ENCODE measurements around the gene SUCLA2.

DNA sequence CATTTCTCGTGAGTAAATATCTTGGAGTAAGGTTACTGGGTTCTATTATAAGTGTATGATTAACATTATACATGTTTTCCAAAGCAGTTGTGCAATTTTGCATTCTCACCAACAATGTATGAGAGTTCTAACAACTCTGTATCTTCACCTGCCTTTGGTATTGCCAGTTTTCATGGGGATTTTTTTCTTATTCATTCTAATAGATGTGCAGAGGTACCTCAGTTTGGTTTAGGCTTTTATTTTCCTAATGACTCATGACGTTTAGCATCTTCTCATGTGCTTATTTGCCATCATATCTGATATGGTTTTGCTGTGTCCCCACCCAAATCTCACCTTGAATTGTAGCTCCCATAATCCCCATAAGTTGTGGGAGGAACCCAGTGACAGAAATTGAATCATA is 28.8 kb upstream of the SUCLA2 start:
- TF ChIP-seq EZH2 (IDR thresholded peaks at IDR 0.05; ENCODE audit: borderline replicate concordance, low read length), result no peak
- TF ChIP-seq, protein P1, sequence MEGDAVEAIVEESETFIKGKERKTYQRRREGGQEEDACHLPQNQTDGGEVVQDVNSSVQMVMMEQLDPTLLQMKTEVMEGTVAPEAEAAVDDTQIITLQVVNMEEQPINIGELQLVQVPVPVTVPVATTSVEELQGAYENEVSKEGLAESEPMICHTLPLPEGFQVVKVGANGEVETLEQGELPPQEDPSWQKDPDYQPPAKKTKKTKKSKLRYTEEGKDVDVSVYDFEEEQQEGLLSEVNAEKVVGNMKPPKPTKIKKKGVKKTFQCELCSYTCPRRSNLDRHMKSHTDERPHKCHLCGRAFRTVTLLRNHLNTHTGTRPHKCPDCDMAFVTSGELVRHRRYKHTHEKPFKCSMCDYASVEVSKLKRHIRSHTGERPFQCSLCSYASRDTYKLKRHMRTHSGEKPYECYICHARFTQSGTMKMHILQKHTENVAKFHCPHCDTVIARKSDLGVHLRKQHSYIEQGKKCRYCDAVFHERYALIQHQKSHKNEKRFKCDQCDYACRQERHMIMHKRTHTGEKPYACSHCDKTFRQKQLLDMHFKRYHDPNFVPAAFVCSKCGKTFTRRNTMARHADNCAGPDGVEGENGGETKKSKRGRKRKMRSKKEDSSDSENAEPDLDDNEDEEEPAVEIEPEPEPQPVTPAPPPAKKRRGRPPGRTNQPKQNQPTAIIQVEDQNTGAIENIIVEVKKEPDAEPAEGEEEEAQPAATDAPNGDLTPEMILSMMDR (IDR thresholded peaks at IDR 0.05; ENCODE audit: low read length), result no peak

Data from OCI-LY1 (cell line).